GM10248 (cell line): ENCODE results near the gene DGKI.

Experiments
- CTCF ChIA-PET: fragments of 300-600 bp; sonication (Branson Sonifier 250); formaldehyde crosslinking; extraction: SDS; loops from one replicate; lab custom pipeline; 2021; ENCODE audit warnings: antibody characterized with exemption; lab: Yijun Ruan, JAX
- POLR2A ChIA-PET: fragments of 350-650 bp; sonication (Branson Sonifier 250); formaldehyde crosslinking; extraction: SDS; loops from one replicate; lab custom pipeline; 2020; ENCODE audit warnings: antibody characterized with exemption; lab: Yijun Ruan, JAX
- DNase-seq: peaks from one replicate; pipeline ENCODE4 v3.0.0; 2012; ENCODE audit errors: extremely low spot score
- CTCF ChIP-seq: IDR thresholded peaks from 2 replicates; pipeline ENCODE4 v1.5.1; 2012; ENCODE audit warnings: mild to moderate bottlenecking, low read depth; ENCODE audit errors: extremely low read depth, missing control alignments, control extremely low read depth

Gene DGKI

GRCh38 chr7:137696376-137696775 is 150.4 kb downstream of the DGKI start:
- CTCF ChIA-PET: no interaction called here
- POLR2A ChIA-PET: no interaction called here
- TF ChIP-seq CTCF: no peak
- DNase-seq: no peak

- no peak for DNase-seq
- TF ChIP-seq CTCF: no peak
- ChIA-PET POLR2A (no interaction called here), CTCF (no interaction called here)
Observed at GRCh38 chr7:137695942-137696341, 150.8 kb downstream of the DGKI start.

GRCh38 chr7:137695494-137695893 is 151.3 kb downstream of the DGKI start:
- no peak for TF ChIP-seq CTCF
- DNase-seq: no peak
- POLR2A ChIA-PET: no interaction called here
- CTCF ChIA-PET: no interaction called here

GRCh38 chr7:137694405-137694804 is 152.4 kb downstream of the DGKI start:
- POLR2A ChIA-PET: no interaction called here
- no peak for TF ChIP-seq CTCF
- CTCF ChIA-PET: interaction anchor here (1.2 kb wide), 1 partner anchor 13 kb away, joined by 3 read pairs; no protein-coding TSS in a partner anchor
- DNase-seq: no peak

- DNase-seq: no peak
- TF ChIP-seq CTCF: no peak
- POLR2A ChIA-PET: no interaction called here
- CTCF ChIA-PET: interaction anchor here (1.3 to 1.4 kb wide), 2 partner anchors 13 to 16 kb away, joined by 3 to 4 read pairs; no protein-coding TSS in a partner anchor
Observed at GRCh38 chr7:137692399-137692798, 154.4 kb downstream of the DGKI start.

- DNase-seq: no peak
- TF ChIP-seq CTCF: no peak
- POLR2A ChIA-PET: no interaction called here
- CTCF ChIA-PET: interaction anchor here (0.8 to 2.5 kb wide), 9 partner anchors 9 to 237 kb away, joined by 3 to 6 read pairs (median 4); no protein-coding TSS in a partner anchor
Observed at GRCh38 chr7:137691566-137691965, 155.2 kb downstream of the DGKI start.
